Suprapubic skin (tissue), 4 donors: ENCODE measurements around the gene AHDC1.
A peak's percentile ranks its signal among the peaks of the same experiment; 100 is the strongest.

Experiments used
- CTCF ChIP-seq, 2 donors: fragments of 200-600 bp in 1 of 2; fragments of 450-650 bp in 1 of 2; sonication (generic) in 1 of 2; IDR thresholded peaks; one replicate each; pipeline ENCODE4 v1.5.1; 2016 to 2019; ENCODE audit warnings: antibody characterized with exemption in 2 of 2, mild to moderate bottlenecking in 1 of 2, moderate library complexity in 1 of 2
- EP300 ChIP-seq: sonication (generic); formaldehyde crosslinking; IDR thresholded peaks from one replicate; pipeline ENCODE4 v1.6.1; 2017; ENCODE audit warnings: antibody characterized with exemption
- POLR2A ChIP-seq, 2 donors: fragments of 450-650 bp; IDR thresholded peaks; one replicate each; pipeline ENCODE4 v1.6.1; 2017; ENCODE audit warnings: antibody characterized with exemption in 2 of 2, mild to moderate bottlenecking in 2 of 2, moderate library complexity in 2 of 2
- POLR2AphosphoS5 ChIP-seq, 3 donors: sonication (generic); formaldehyde crosslinking; IDR thresholded peaks; one replicate each; pipeline ENCODE4 v1.6.1; 2017; ENCODE audit warnings: antibody characterized with exemption in 3 of 3

- no peak for TF ChIP-seq POLR2A (IDR thresholded peaks at IDR 0.05)
- peak; percentile 82 to 93 for TF ChIP-seq CTCF (IDR thresholded peaks at IDR 0.05)
- TF ChIP-seq POLR2AphosphoS5 (IDR thresholded peaks at IDR 0.05): no peak
- no peak for TF ChIP-seq EP300
Observed at GRCh38 chr1:27556781-27557595, 47.0 kb downstream of the AHDC1 start.
